ENCODE measurements around the gene SLAMF9.

DNA sequence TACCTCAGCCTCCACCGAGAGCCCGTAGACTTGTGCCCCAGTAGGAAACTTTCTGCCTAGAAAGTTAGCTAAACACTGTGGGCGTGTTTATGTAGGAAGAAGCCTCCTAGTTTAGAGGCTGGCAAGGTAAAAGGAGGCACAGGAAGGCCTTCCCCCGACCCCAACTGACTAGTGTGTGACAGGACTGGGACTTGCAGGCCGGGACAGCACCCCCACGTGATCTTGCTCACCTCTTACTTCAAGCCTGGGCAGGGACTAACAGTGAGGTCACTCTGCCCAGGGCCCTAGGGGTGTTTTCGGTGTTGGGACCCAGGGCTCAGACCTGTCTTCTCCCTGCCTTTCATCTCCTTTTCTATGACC, 28.3 kb downstream of the SLAMF9 start:
- TF ChIP-seq, protein P1, sequence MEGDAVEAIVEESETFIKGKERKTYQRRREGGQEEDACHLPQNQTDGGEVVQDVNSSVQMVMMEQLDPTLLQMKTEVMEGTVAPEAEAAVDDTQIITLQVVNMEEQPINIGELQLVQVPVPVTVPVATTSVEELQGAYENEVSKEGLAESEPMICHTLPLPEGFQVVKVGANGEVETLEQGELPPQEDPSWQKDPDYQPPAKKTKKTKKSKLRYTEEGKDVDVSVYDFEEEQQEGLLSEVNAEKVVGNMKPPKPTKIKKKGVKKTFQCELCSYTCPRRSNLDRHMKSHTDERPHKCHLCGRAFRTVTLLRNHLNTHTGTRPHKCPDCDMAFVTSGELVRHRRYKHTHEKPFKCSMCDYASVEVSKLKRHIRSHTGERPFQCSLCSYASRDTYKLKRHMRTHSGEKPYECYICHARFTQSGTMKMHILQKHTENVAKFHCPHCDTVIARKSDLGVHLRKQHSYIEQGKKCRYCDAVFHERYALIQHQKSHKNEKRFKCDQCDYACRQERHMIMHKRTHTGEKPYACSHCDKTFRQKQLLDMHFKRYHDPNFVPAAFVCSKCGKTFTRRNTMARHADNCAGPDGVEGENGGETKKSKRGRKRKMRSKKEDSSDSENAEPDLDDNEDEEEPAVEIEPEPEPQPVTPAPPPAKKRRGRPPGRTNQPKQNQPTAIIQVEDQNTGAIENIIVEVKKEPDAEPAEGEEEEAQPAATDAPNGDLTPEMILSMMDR (IDR thresholded peaks at IDR 0.05; ENCODE audit: low read depth, low read length), result no peak
- no peak for TF ChIP-seq POLR2A (IDR thresholded peaks at IDR 0.05; ENCODE audit: extremely low read depth, insufficient read length)
- TF ChIP-seq MAX (IDR thresholded peaks at IDR 0.05; ENCODE audit: low read depth, low read length), result no peak
